Stimulated activated CD4-positive, alpha-beta T cell treated with anti-CD3 and anti-CD28 coated beads, Interleukin-15, amount 100 ng/mL, for 24 hours (primary cell): ENCODE results near the gene ITGB3.
"Not testable (repeated sequence)": the region's sequence is repeated elsewhere in the genome, so short reads cannot be mapped to it uniquely, and the experiment has no call there.

Source experiments
- DNase-seq: peaks from one replicate; pipeline ENCODE4 v3.0.0-alpha.2; 2020

Gene ITGB3

DNA sequence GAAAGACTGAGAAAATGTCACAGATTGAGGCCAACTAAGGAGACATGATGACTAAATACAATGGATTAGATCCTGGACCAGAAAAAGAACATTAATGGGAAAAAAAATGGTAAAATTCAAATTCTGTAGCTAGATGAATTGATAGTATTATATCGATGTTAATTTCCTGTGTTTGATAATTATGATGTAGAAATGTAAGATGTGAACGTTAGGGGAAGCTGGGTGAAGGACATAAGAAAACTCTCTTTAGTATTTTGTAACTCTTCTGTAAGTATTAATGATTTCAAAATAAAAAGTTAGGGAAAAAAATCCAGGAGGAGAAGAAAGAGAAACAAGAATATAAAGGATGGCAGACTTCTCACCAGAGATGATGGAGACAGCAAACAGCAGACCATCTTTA is 2.8 kb upstream of the ITGB3 start:
- DNase-seq, result no peak

- DNase-seq, result no peak
Observed at GRCh38 chr17:47251421-47251940, 2.1 kb upstream of the ITGB3 start.

DNA sequence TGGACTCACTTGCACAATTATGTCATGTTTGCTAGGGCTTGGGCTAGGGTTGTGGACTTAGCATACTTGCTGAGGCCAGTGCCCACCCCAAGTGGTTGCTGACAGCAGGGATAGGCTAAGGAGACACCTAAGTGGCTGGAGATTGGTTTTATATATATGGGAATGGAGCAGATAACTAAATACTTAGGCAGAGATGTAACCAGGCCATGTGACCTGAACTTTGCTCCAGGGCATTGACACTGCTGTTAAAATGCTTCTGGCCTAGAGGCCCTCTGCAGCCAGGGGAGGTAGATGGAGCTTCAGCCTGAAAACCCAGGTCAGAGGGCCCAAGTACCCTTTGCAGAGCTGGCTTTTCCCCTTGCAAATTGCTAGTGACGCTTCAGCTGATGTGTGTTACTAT is 1.4 kb upstream of the ITGB3 start:
- no peak for DNase-seq

DNA sequence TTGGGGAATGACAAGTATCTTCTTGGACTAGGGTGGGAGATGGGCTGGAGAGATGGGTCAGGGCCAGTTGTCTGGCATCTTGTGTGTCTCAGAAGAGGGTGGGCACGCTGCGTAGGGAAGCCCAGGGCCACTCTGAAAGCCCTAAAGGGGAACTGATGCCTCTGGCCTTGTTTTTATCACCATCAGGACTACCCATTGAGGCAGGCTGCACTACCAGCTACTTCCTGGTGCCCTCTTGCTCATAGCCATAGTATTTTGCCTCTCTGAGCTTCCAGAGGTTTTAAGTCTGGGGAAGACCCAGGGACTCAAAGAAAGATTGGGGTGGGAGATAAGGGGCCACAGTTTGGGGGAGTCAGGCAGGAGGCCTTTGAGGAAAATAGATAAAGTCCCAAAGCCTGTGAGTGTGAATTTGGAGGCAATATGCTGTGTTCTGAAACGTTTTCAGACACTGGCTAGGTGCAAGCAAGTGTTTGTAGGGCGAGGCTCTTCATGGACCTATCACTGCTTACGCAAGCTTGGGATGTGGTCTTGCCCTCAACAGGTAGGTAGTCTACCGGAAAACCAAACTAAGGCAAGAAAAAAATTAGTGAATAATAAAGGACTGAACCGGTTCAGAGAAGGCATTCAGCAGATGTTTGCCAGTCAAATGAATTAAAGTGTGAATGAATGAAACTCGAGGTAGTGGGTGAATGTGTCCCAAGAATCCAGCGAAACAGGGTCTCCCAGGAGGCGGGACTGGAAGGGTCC is 688 bp upstream of the ITGB3 start:
- DNase-seq, result no peak

- peak; percentile 6 for DNase-seq
Observed at GRCh38 chr17:47254403-47254943, 846 bp downstream of the ITGB3 start.

GRCh38 chr17:47257651-47258339 is 4.2 kb downstream of the ITGB3 start:
- DNase-seq, result no peak

- no peak for DNase-seq
Observed at GRCh38 chr17:47262586-47262985, 9.0 kb downstream of the ITGB3 start.

GRCh38 chr17:47264166-47264565 is 10.5 kb downstream of the ITGB3 start:
- DNase-seq, result no peak

- DNase-seq, result no peak
Observed at GRCh38 chr17:47265983-47266541, 12.4 kb downstream of the ITGB3 start.

- no peak for DNase-seq
Observed at GRCh38 chr17:47266782-47267181, 13.2 kb downstream of the ITGB3 start.

DNA sequence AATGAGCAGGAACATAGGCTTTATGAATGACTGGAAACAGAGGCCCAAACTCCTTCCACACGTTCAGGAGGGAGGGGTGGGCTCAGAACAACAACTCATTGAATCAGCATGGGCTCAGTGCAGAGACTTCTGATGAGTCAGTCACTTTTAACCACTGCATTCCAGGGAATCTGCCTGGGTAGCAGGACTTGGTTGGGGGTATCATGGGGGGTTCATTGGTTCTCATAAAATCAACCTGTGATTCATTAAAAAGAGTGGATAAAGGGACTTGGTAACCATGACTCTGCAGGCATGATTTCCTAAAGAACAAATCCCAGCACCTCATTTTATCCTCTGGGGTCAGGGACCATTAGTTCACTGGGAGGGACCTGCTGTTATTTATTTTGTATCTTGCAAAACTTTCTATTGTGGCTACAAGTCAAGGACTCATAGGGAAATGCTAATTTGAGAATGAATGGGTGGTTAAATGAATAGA is 13.8 kb downstream of the ITGB3 start:
- no peak for DNase-seq

DNA sequence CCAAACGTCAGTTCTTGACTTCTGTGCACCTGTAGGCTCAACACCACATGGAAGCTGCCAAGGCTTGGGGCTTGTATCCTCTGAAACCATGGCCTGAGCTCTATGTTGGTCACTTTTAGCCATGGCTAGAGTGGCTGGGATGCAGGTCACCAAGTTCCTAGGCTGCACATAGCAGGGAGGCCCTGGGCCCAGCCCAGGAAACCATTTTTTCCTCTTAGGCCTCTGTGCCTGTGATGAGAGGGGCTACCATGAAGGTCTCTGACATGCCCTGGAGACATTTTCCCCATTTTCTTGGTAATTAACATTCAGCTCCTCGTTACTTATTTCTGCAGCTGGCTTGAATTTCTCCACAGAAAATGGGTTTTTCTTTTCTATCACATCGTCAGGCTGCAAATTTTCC is 15.3 kb downstream of the ITGB3 start:
- not testable (repeated sequence) for DNase-seq

DNA sequence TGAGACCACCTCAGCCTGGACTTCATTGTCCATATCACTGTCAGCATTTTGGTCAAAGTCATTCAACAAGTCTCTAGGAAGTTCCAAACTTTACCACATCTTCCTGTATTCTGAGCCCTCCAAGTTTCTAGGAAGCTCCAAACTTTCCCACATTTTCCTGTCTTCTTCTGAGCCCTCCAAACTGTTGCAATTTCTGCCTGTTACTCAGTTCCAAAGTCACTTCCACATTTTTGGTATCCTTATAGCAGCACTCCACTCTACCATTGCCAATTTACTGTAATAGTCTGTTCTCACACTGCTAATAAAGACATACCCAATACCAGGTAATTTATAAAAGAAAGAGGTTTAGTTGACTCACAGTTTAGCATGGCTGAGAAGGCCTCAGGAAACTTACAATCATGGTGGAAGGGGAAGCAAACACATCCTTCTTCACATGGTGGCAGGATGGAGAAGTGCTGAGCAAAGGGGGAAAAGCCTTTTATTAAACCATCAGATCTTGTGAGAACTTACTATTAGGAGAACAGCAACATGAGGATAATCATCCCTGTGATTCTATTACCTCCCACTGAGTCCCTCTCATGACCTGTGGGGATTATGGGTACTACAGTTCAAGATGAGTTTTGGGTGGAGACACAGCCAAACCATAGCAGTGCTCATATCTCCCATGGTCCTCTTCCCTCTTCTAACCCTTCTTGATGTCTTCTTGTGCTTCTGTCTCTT is 16.1 kb downstream of the ITGB3 start:
- not testable (repeated sequence) for DNase-seq

DNA sequence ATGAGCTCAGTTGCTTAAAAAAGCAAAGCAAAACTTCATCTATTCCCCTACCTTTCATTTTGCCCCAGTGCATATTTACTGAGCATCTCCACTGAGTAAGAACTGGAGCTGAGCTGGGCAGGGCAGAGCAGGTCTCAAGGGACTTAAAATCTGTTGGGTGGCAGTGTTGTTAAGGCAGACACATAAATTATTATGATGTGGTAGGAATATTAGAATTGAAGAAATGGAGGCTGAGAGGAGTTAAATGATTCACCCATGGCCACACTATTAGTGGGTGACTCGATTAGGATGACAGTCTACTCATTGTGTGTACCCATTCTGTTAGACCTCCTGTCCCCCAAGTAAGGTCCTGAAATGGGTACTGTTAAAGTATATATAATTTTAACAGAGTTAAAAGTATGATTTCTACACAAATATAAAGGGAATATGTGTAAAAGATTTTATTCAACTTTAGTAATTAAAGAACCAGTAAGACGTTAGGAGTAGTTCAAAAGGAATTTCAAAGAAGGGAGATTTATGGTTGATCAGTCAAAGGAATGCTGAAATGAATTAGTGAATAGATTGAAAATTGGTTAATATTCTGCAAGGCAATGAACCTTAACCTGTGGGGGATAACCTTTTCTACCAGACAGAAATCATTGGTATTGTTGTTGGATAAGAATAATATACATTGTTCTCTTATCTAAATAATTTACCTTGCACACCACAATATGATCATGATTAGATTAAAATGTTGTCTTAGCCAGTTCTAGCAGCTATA is 17.5 kb downstream of the ITGB3 start:
- no peak for DNase-seq

DNA sequence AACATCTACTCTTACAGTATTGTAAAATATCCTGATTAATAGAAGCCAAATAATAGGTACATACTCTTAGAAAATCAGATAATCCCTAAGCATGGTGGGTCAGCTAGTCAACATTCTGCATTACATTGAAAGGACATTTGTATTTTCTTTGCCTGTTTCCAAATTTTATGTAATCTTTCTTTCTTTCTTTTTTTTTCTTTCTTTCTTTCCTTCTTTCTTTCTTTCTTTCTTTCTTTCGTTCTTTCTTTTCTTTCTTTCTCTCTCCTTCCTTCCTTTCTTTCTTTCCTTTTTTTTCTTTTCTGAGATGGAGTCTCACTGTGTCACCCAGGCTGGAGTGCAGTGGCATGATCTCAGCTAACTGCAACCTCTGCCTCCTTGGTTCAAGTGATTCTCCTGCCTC is 18.9 kb downstream of the ITGB3 start:
- no peak for DNase-seq

DNA sequence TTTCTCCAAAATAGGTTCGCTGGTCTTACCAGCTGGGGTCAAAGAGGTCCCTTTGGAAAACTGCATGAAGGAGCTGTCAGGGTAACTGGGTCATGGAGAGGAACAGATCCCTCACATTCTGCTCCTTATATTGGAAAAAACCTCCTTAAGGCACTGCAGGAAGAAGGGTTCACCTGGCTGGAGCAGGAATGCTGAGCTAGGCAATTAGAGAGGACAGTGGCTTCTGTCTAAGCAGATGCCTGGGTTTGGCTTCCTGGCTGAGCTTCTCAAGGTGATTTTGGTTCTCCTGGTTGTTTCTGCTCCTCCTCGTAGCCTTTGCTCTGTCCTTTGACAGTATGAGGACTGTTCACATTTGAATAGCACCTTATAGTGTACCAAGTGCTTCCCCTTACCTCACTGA is 19.6 kb downstream of the ITGB3 start:
- no peak for DNase-seq

- no peak for DNase-seq
Observed at GRCh38 chr17:47274319-47275069, 20.9 kb downstream of the ITGB3 start.

- no peak for DNase-seq
Observed at GRCh38 chr17:47275245-47275984, 21.8 kb downstream of the ITGB3 start.

GRCh38 chr17:47276444-47276843 is 22.8 kb downstream of the ITGB3 start:
- DNase-seq, result no peak

DNA sequence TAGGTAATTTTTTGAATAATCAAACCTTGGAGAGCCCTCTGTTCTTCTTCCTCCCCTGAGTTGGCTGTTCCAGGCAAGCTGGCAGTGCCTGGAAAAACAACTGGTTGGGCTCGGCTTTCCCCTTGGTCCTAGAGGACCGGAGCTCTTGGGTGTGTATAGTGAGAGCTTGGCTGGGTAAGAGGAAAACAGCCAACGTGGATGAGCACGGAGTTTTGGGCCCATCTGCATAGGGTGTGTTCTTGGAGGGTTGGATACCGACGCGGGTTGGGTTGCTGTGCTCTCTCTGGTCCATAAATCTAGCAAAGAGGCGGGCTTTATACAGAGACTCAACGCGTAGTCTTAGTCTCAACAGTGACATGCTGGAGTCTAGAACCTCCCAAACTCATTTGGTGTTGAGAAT is 23.2 kb downstream of the ITGB3 start:
- DNase-seq, result no peak

GRCh38 chr17:47277921-47278320 is 24.3 kb downstream of the ITGB3 start:
- no peak for DNase-seq
